Airway epithelial cell (primary cell): ENCODE results near the gene MTMR3. TPM values are rescaled to one million over a fixed set of nuclear protein-coding genes. Genes with fewer than 3 reads are reported as not detected.

Experiments
- total RNA-seq: library from RNA; depleted of rRNA; stranded (reverse); fragments of >200 nt; gene quantifications from 2 replicates; pipeline ENCODE4 v1.2.3, GENCODE V29; 2015

MTMR3 gene
- total RNA-seq = 15.8 and 18.5 TPM in 2 replicates

GRCh38 chr22:29883045-29883774 lies at the start of gene MTMR3:
Gene MTMR3 (plus strand): TSS chr22:29883174. CDS start chr22:29971060, 87,886 bp downstream.

GRCh38 chr22:29837741-29838598 lies 45.0 kb upstream of the MTMR3 start, which contains the start of gene ASCC2:
Gene ASCC2 (minus strand): TSS chr22:29838274. CDS start chr22:29832325, 5,949 bp downstream.

GRCh38 chr22:30079952-30080533 lies 197.1 kb downstream of the MTMR3 start, which contains the start of gene HORMAD2:
Gene HORMAD2 (plus strand): TSS chr22:30080464. CDS start chr22:30093953, 13,489 bp downstream.

Other genes starting within 250 kb of the MTMR3 start
- not detected in 2 replicates for gene CABP7, start 163.2 kb upstream of the MTMR3 start, total RNA-seq
- gene ZMAT5, start 116.2 kb upstream of the MTMR3 start, total RNA-seq = 14.2 and 26.4 TPM in 2 replicates
- 69.3 and 139 TPM in 2 replicates for gene UQCR10, start 115.8 kb upstream of the MTMR3 start, total RNA-seq
- gene ASCC2, start 44.9 kb upstream of the MTMR3 start, total RNA-seq = 27.2 and 38.2 TPM in 2 replicates
- gene HORMAD2, start 197.3 kb downstream of the MTMR3 start, total RNA-seq = not detected in 2 replicates